GM23248 (cell line): ENCODE data around the gene EPGN.

ENCODE experiments used
- EZH2 ChIP-seq: fragments of 200-600 bp; sonication (generic); IDR thresholded peaks from 2 replicates; pipeline ENCODE4 v1.6.1; 2018; ENCODE audit warnings: antibody characterized with exemption, mild to moderate bottlenecking; ENCODE audit not compliant: insufficient read depth, poor library complexity, severe bottlenecking
- EZH2phosphoT487 ChIP-seq: fragments of 200-600 bp; sonication (generic); IDR thresholded peaks from 2 replicates; pipeline ENCODE4 v1.6.1; 2018; ENCODE audit warnings: antibody characterized with exemption, moderate library complexity, mild to moderate bottlenecking, low read depth; ENCODE audit not compliant: insufficient read depth

GRCh38 chr4:74334636-74335035 is 26.4 kb downstream of the EPGN start:
- no peak for TF ChIP-seq EZH2
- TF ChIP-seq EZH2phosphoT487, result no peak
